ENCODE results near the gene NUP205.
"Not testable (repeated sequence)": the region's sequence is repeated elsewhere in the genome, so short reads cannot be mapped to it uniquely, and the experiment has no call there.

NUP205 gene

DNA sequence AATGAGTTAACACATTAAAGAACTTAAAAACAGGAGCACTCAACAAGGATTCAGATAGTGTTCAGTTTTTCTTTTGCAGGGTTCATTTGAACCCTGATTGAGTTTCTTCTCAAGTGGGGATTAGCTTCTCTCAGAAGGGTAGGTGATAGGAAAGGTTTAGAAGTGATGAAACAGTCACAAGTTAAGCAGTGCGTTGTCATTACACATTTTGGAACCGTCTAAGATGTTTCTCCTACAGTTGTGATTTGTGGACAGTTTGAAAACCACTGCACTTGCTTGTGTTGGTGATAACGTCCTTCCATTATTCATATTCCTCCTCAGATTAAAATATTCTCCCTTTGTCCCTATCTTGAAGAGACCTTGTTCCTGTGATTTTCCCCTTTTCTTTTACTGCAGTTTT is 107.3 kb downstream of the NUP205 start:
- no peak overlapping the region for H3K4me3 ChIP-seq (ENCODE audit: low read depth, low read length)
- no peak for DNase-seq (ENCODE audit: low read depth)
- TF ChIP-seq MYC (IDR thresholded peaks at IDR 0.05; ENCODE audit: low read depth, low read length): no peak
- TF ChIP-seq, protein P1, sequence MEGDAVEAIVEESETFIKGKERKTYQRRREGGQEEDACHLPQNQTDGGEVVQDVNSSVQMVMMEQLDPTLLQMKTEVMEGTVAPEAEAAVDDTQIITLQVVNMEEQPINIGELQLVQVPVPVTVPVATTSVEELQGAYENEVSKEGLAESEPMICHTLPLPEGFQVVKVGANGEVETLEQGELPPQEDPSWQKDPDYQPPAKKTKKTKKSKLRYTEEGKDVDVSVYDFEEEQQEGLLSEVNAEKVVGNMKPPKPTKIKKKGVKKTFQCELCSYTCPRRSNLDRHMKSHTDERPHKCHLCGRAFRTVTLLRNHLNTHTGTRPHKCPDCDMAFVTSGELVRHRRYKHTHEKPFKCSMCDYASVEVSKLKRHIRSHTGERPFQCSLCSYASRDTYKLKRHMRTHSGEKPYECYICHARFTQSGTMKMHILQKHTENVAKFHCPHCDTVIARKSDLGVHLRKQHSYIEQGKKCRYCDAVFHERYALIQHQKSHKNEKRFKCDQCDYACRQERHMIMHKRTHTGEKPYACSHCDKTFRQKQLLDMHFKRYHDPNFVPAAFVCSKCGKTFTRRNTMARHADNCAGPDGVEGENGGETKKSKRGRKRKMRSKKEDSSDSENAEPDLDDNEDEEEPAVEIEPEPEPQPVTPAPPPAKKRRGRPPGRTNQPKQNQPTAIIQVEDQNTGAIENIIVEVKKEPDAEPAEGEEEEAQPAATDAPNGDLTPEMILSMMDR (IDR thresholded peaks at IDR 0.05; ENCODE audit: low read depth, low read length): no peak
- TF ChIP-seq POLR2A (IDR thresholded peaks at IDR 0.05; ENCODE audit: extremely low read depth, insufficient read length): no peak
- TF ChIP-seq, protein P2, sequence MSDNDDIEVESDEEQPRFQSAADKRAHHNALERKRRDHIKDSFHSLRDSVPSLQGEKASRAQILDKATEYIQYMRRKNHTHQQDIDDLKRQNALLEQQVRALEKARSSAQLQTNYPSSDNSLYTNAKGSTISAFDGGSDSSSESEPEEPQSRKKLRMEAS (IDR thresholded peaks at IDR 0.05; ENCODE audit: low read depth, low read length): no peak

DNA sequence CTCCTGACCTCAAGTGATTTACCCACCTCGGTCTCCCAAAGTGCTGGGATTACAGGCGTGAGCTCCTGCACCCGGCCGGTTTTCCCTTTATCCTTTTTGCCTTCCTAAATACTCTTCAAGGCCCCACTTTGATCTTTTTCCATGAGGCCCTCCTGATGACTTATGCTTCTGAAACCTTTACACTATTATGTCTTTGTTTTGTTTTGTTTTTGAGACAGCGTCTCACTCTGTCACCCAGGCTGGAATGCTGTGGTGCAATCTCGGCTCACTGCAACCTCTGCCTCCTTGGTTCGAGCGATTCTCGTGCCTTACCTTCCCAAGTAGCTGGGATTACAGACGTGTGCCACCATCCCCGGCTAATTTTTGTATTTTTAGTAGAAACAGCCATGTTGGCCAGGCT is 108.4 kb downstream of the NUP205 start:
- DNase-seq (ENCODE audit: low read depth): no peak
- no peak overlapping the region for H3K4me3 ChIP-seq (ENCODE audit: low read depth, low read length)
- TF ChIP-seq MYC (IDR thresholded peaks at IDR 0.05; ENCODE audit: low read depth, low read length) (no peak), POLR2A (IDR thresholded peaks at IDR 0.05; ENCODE audit: extremely low read depth, insufficient read length) (no peak)
- TF ChIP-seq, protein P1 (IDR thresholded peaks at IDR 0.05; ENCODE audit: low read depth, low read length): no peak
- TF ChIP-seq, protein P2 (IDR thresholded peaks at IDR 0.05; ENCODE audit: low read depth, low read length): no peak

DNA sequence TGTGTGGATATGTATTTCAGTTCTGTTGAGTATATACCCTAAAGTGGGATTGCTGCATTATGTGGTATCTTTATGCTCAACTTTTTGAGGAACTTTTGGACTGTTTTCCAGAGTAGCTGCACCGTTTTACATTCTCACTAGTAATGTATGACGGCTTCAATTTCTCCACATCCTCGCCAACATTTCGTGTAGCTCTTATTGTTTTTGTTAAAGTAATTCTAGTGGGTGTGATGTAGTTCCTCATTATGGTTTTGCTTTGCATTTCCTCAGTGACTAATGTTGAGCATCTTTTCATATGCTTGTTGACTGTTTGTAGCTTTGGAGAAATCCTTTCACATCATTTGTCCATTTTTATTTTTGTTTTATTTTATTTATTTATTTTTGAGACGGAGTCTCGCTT is 109.1 kb downstream of the NUP205 start:
- TF ChIP-seq, protein P1 (IDR thresholded peaks at IDR 0.05; ENCODE audit: low read depth, low read length): no peak
- TF ChIP-seq MYC (IDR thresholded peaks at IDR 0.05; ENCODE audit: low read depth, low read length) (no peak), POLR2A (IDR thresholded peaks at IDR 0.05; ENCODE audit: extremely low read depth, insufficient read length) (no peak)
- TF ChIP-seq, protein P2 (IDR thresholded peaks at IDR 0.05; ENCODE audit: low read depth, low read length): no peak
- H3K4me3 ChIP-seq (ENCODE audit: low read depth, low read length): no peak overlapping the region
- peak; percentile 48 for DNase-seq (ENCODE audit: low read depth)

DNA sequence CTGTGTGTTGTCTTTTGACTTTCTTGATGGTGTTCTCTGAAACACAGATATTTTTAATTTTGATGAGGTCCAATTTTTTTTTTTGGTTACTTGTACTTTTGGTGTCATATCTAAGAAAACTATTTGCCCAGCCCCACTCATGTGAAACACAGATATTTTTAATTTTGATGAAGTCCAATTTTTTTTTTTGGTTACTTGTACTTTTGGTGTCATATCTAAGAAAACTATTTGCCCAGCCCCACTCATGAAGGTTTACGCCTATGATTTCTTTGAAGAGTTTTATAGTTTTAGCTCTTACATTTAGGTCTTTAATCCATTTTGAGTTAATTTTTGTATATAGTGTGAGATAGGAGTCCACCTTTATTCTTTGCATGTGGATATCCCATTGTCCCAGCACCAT is 109.9 kb downstream of the NUP205 start:
- not testable (repeated sequence) for H3K4me3 ChIP-seq (ENCODE audit: low read depth, low read length); DNase-seq (ENCODE audit: low read depth)

DNA sequence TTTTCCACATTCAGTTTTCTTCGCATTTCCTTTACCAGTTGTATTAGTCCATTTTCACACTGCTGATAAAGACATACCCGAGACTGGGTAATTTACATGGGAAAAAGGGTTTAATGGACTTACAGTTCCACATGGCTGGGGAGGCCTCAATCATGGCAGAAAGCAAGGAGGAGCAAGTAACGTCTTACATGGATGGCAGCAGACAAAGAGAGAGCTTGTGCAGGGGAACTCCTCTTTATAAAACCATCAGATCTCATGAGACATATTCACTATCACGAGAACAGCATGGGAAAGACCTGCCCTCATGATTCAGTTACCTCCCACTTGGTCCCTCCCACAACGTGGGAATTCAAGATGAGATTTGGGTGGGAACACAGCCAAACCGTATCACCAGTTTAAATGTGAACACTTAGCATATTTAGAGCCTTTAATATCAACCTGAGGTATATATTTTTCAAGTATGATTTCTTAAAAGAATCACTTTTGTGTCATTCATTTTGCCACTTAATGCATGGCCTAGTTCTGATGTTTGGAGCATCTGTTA is 111.2 kb downstream of the NUP205 start:
- DNase-seq (ENCODE audit: low read depth); H3K4me3 ChIP-seq (ENCODE audit: low read depth, low read length): not testable (repeated sequence)

DNA sequence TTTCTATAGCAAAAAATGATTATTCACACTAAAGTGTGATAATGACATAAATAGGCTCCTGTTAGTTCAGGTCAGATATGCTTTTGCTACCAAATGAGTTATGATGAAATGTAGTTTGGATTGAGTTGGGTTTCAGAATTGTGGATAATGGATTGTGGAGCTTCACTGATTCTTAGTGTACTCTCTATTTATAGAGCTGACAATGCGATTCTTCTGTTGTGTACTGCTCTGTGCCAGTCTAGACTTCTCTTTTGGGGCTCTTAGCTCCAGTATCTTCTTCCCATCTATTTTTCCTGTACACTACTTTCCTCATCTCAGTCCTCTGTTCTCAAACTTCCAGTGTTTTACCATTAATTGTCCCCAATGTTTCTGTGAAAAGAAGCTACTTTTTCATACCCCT is 112.1 kb downstream of the NUP205 start:
- TF ChIP-seq MYC (IDR thresholded peaks at IDR 0.05; ENCODE audit: low read depth, low read length) (no peak), POLR2A (IDR thresholded peaks at IDR 0.05; ENCODE audit: extremely low read depth, insufficient read length) (no peak)
- TF ChIP-seq, protein P1 (IDR thresholded peaks at IDR 0.05; ENCODE audit: low read depth, low read length): no peak
- TF ChIP-seq, protein P2 (IDR thresholded peaks at IDR 0.05; ENCODE audit: low read depth, low read length): no peak
- DNase-seq (ENCODE audit: low read depth): no peak
- H3K4me3 ChIP-seq (ENCODE audit: low read depth, low read length): no peak overlapping the region

DNA sequence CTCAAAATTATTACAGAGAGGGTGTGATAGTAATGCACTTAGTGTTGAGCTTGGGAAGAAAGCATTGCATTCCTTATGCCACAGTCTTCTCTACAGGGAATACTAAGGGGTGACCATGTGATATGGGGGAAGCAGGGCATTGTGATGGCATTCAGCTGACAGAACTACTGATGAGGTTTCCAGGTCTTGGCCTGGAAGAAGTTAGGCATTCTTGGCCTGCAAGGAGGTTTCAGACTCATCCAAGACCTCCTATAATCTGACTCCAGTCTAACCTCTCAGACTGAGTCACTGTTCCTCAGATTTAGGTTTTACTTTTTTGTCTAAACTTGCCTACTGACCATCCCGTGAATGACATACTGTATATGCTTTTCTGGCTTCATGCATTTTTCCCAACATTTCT is 112.5 kb downstream of the NUP205 start:
- H3K4me3 ChIP-seq (ENCODE audit: low read depth, low read length): no peak overlapping the region
- TF ChIP-seq POLR2A (IDR thresholded peaks at IDR 0.05; ENCODE audit: extremely low read depth, insufficient read length) (no peak), MYC (IDR thresholded peaks at IDR 0.05; ENCODE audit: low read depth, low read length) (no peak)
- TF ChIP-seq, protein P1 (IDR thresholded peaks at IDR 0.05; ENCODE audit: low read depth, low read length): no peak
- TF ChIP-seq, protein P2 (IDR thresholded peaks at IDR 0.05; ENCODE audit: low read depth, low read length): no peak
- DNase-seq (ENCODE audit: low read depth): no peak
